A549 (cell line): ENCODE results near the gene BCL2L1.

Source experiments
- BHLHE40 ChIP-seq: IDR thresholded peaks from 2 replicates; pipeline ENCODE4 v1.6.1; 2012; ENCODE audit warnings: low read depth, low read length, inconsistent platforms
- CEBPB ChIP-seq, 2 experiments: fragments of >200 bp in 1 of 2; sonication (Bioruptor Twin) in 1 of 2; formaldehyde crosslinking in 1 of 2; IDR thresholded peaks; 2 replicates each; pipeline ENCODE4 v1.6.1; 2012 to 2016
- E2F6 ChIP-seq: IDR thresholded peaks from 2 replicates; pipeline ENCODE4 v1.6.1; 2012; ENCODE audit warnings: low read depth, borderline replicate concordance
- ELK1 ChIP-seq: fragments of 150-350 bp; IDR thresholded peaks from 2 replicates; pipeline ENCODE4 v1.6.1; 2014; ENCODE audit warnings: low read depth, mild to moderate bottlenecking, low read length
- FOXS1 ChIP-seq: fragments of 250-450 bp; sonication (Bioruptor Pico); IDR thresholded peaks from 2 replicates; pipeline ENCODE4 v1.5.0; 2020; ENCODE audit warnings: mild to moderate bottlenecking, moderate library complexity
- MAX ChIP-seq: IDR thresholded peaks from 2 replicates; pipeline ENCODE4 v1.6.1; 2012
- POLR2A ChIP-seq: IDR thresholded peaks from 2 replicates; pipeline ENCODE4 v1.6.1; 2012; ENCODE audit warnings: mild to moderate bottlenecking, low read length
- RCOR1 ChIP-seq: fragments of 150-350 bp; IDR thresholded peaks from 2 replicates; pipeline ENCODE4 v1.6.1; 2014; ENCODE audit warnings: antibody characterized with exemption, low read length, low read depth
- SMC3 ChIP-seq: fragments of >200 bp; sonication (Bioruptor Twin); formaldehyde crosslinking; IDR thresholded peaks from 3 replicates; pipeline ENCODE4 v1.6.1; 2018; ENCODE audit warnings: inconsistent platforms
- TP53 ChIP-seq: fragments of 250-450 bp; sonication (Bioruptor Pico); IDR thresholded peaks from 2 replicates; pipeline ENCODE4 v1.5.0; 2021; ENCODE audit warnings: mild to moderate bottlenecking, moderate library complexity
- USF2 ChIP-seq: fragments of 450-650 bp; IDR thresholded peaks from 2 replicates; pipeline ENCODE4 v1.6.1; 2014; ENCODE audit warnings: antibody characterized with exemption
- TF ChIP-seq, protein P1 (sequence below): fragments of >200 bp; sonication (Bioruptor Twin); formaldehyde crosslinking; IDR thresholded peaks from 3 replicates; pipeline ENCODE4 v1.5.1; 2016

GRCh38 chr20:31716818-31717477 is 5.7 kb downstream of the BCL2L1 start:
- TF ChIP-seq BHLHE40 (no peak), CEBPB (IDR thresholded peaks at IDR 0.05) (no peak), POLR2A (no peak), ELK1 (no peak), RCOR1 (no peak), SMC3 (no peak), E2F6 (no peak), USF2 (no peak), TP53 (CRISPR knock-in tag) (no peak), FOXS1 (no peak), MAX (no peak)
- TF ChIP-seq, protein P1, sequence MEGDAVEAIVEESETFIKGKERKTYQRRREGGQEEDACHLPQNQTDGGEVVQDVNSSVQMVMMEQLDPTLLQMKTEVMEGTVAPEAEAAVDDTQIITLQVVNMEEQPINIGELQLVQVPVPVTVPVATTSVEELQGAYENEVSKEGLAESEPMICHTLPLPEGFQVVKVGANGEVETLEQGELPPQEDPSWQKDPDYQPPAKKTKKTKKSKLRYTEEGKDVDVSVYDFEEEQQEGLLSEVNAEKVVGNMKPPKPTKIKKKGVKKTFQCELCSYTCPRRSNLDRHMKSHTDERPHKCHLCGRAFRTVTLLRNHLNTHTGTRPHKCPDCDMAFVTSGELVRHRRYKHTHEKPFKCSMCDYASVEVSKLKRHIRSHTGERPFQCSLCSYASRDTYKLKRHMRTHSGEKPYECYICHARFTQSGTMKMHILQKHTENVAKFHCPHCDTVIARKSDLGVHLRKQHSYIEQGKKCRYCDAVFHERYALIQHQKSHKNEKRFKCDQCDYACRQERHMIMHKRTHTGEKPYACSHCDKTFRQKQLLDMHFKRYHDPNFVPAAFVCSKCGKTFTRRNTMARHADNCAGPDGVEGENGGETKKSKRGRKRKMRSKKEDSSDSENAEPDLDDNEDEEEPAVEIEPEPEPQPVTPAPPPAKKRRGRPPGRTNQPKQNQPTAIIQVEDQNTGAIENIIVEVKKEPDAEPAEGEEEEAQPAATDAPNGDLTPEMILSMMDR: no peak
